Smooth muscle cell (in vitro differentiated cells): ENCODE measurements around the gene BTRC. TPM values are rescaled to one million over a fixed set of nuclear protein-coding genes. Genes with fewer than 3 reads are reported as not detected.

Experiments used
- DNase-seq: peaks from one replicate; lab custom pipeline; 2025; ENCODE audit not compliant: unreplicated experiment; lab: John Stamatoyannopoulos, UW
- H2AFZ ChIP-seq: fragments of 200-600 bp; sonication (generic); 2 replicates; pipeline ENCODE4 v1.6.0; 2016; ENCODE audit warnings: antibody characterized with exemption, low read depth, mild to moderate bottlenecking
- H3F3A ChIP-seq: fragments of 200-600 bp; sonication (generic); 2 replicates; pipeline ENCODE4 v1.6.0; 2017; ENCODE audit warnings: antibody characterized with exemption, low read depth
- H3K27ac ChIP-seq: fragments of 200-600 bp; sonication (generic); 2 replicates; pipeline ENCODE4 v1.5.1; 2016; ENCODE audit warnings: low read depth, mild to moderate bottlenecking
- H3K27me3 ChIP-seq: fragments of 200-600 bp; sonication (generic); 2 replicates; pipeline ENCODE4 v1.6.1; 2016; ENCODE audit warnings: low read depth, mild to moderate bottlenecking
- H3K36me3 ChIP-seq: fragments of 200-600 bp; sonication (generic); 2 replicates; pipeline ENCODE4 v1.5.1; 2016; ENCODE audit warnings: low read depth
- H3K4me1 ChIP-seq: fragments of 200-600 bp; sonication (generic); 2 replicates; pipeline ENCODE4 v1.5.1; 2016; ENCODE audit warnings: low read depth
- H3K4me2 ChIP-seq: fragments of 200-600 bp; sonication (generic); 2 replicates; pipeline ENCODE4 v1.6.0; 2016; ENCODE audit warnings: mild to moderate bottlenecking
- H3K4me3 ChIP-seq: fragments of 200-600 bp; sonication (generic); 2 replicates; pipeline ENCODE4 v1.5.1; 2016; ENCODE audit warnings: mild to moderate bottlenecking
- H3K79me2 ChIP-seq: fragments of 200-600 bp; sonication (generic); 2 replicates; pipeline ENCODE4 v1.6.0; 2016; ENCODE audit warnings: low read depth, mild to moderate bottlenecking
- H3K9ac ChIP-seq: fragments of 200-600 bp; sonication (generic); 2 replicates; pipeline ENCODE4 v1.6.0; 2016; ENCODE audit warnings: low read depth
- H3K9me3 ChIP-seq: fragments of 200-600 bp; sonication (generic); replicated peaks from 2 replicates; pipeline ENCODE4 v1.5.1; 2016; ENCODE audit warnings: low read depth
- H4K20me1 ChIP-seq: fragments of 200-600 bp; sonication (generic); 2 replicates; pipeline ENCODE4 v1.6.0; 2016; ENCODE audit warnings: low read depth
- WGBS: methylation state at CpG from one replicate; pipeline ENCODE4 v1.1.7; 2016; ENCODE audit warnings: low lambda C conversion rate; 5-methylcytosine and 5-hydroxymethylcytosine counted together
- polyA plus RNA-seq: library from polyadenylated mRNA; unstranded; fragments of >200 nt; fragmentation: Nextera tagmentation; extraction: Ambion mirVana; gene quantifications from 2 replicates; pipeline ENCODE4 v1.2.1, GENCODE V29; 2016
- total RNA-seq: library from RNA; depleted of rRNA; stranded (reverse); fragments of >200 nt; gene quantifications from 2 replicates; pipeline ENCODE4 v1.2.3, GENCODE V29; 2014
- TF ChIP-seq, protein P1 (sequence below): fragments of 200-600 bp; sonication (generic); IDR thresholded peaks from 2 replicates; pipeline ENCODE4 v1.5.1; 2017; ENCODE audit warnings: borderline replicate concordance, mild to moderate bottlenecking, antibody characterized with exemption; ENCODE audit not compliant: insufficient read depth, poor library complexity, severe bottlenecking

Gene BTRC
- total and polyA plus RNA-seq, 2 experiments from 2014 or later, result 9.6 to 16.8 TPM

DNA sequence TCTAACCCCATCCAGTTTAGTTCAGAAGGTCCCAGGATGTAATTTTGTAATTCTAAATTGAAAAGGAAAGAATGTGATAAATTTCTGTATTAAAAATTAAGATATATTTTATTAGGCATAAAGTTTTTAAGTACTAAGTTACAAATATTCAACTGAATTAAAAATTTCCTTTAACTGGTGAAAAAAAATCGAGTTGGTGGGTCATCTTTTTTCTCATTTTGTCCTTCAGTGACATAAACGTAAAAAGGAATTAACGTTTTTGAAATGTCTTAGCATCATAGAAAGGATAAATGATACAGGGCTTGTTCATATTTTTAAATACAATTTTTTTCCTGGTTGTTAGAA is 88.5 kb downstream of the BTRC start:
- Histone ChIP-seq H3K4me3 (no peak overlapping the region), H3K27me3 (no peaks in the 10 kb centered on the region), H3K9ac (no peak overlapping the region), H3K79me2 (no peaks in the 10 kb centered on the region), H3K4me1 (peaks cover 12% of the 10 kb centered on the region), H3K9me3 (no peaks in the 10 kb centered on the region), H2AFZ (no peak overlapping the region), H3F3A (no peaks in the 10 kb centered on the region), H3K36me3 (no peaks in the 10 kb centered on the region), H3K27ac (no peak overlapping the region), H3K4me2 (no peak overlapping the region), H4K20me1 (peaks cover 97% of the 10 kb centered on the region)
- TF ChIP-seq, protein P1, sequence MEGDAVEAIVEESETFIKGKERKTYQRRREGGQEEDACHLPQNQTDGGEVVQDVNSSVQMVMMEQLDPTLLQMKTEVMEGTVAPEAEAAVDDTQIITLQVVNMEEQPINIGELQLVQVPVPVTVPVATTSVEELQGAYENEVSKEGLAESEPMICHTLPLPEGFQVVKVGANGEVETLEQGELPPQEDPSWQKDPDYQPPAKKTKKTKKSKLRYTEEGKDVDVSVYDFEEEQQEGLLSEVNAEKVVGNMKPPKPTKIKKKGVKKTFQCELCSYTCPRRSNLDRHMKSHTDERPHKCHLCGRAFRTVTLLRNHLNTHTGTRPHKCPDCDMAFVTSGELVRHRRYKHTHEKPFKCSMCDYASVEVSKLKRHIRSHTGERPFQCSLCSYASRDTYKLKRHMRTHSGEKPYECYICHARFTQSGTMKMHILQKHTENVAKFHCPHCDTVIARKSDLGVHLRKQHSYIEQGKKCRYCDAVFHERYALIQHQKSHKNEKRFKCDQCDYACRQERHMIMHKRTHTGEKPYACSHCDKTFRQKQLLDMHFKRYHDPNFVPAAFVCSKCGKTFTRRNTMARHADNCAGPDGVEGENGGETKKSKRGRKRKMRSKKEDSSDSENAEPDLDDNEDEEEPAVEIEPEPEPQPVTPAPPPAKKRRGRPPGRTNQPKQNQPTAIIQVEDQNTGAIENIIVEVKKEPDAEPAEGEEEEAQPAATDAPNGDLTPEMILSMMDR, result no peak
- DNase-seq, result no peak
- 69% methylated on average over 3 of the region's 3 CpGs for WGBS

- no peak overlapping the region for H3K27ac ChIP-seq
- no peak overlapping the region for H3K4me2 ChIP-seq
- H4K20me1 ChIP-seq, result peaks cover 100% of the 10 kb centered on the region
- H3K4me1 ChIP-seq, result peaks cover 21% of the 10 kb centered on the region
- TF ChIP-seq, protein P1, result peak; percentile 29
- peaks cover 5% of the 10 kb centered on the region for H3K79me2 ChIP-seq
- no peak overlapping the region for H3K4me3 ChIP-seq
- H3K27me3 ChIP-seq, result no peaks in the 10 kb centered on the region
- H2AFZ ChIP-seq, result no peak overlapping the region
- no peak for DNase-seq
- H3K36me3 ChIP-seq, result no peaks in the 10 kb centered on the region
- no peaks in the 10 kb centered on the region for H3F3A ChIP-seq
- H3K9ac ChIP-seq, result no peak overlapping the region
- WGBS, result 97% methylated on average over 2 of the region's 2 CpGs
- no peaks in the 10 kb centered on the region for H3K9me3 ChIP-seq
Measured at GRCh38 chr10:101444058-101444898, 90.3 kb downstream of the BTRC start.

- H3F3A ChIP-seq, result no peaks in the 10 kb centered on the region
- H4K20me1 ChIP-seq, result peaks cover 100% of the 10 kb centered on the region
- WGBS, result 45% methylated on average over 2 of the region's 2 CpGs
- H3K4me2 ChIP-seq, result no peak overlapping the region
- no peaks in the 10 kb centered on the region for H3K27me3 ChIP-seq
- no peak overlapping the region for H3K9ac ChIP-seq
- DNase-seq, result no peak
- H3K9me3 ChIP-seq, result no peaks in the 10 kb centered on the region
- peaks cover 7% of the 10 kb centered on the region for H3K79me2 ChIP-seq
- no peak overlapping the region for H3K4me3 ChIP-seq
- H2AFZ ChIP-seq, result no peak overlapping the region
- TF ChIP-seq, protein P1, result no peak
- no peaks in the 10 kb centered on the region for H3K36me3 ChIP-seq
- no peak overlapping the region for H3K27ac ChIP-seq
- peaks cover 34% of the 10 kb centered on the region for H3K4me1 ChIP-seq
Measured at GRCh38 chr10:101446071-101446470, 92.1 kb downstream of the BTRC start.

DNA sequence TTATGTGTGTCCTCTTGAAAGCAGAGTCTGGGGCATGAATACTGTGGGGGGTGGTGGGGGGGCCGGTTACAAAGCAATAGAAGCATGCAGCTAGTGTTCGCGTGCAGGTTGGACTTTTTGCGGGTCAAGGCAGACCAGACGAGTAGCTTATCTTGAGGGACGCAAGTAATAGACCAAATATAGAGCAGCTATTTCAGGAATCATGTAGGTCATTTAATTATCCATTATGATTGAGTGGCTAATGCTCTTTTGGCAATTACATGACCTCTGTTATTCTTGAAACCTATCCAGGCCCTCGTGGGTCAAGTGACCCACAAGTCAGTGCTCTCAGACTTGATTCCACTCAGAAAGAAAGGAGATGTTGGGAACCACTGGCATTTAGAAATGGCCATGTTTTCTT is 93.0 kb downstream of the BTRC start:
- peaks cover 40% of the 10 kb centered on the region for H3K4me1 ChIP-seq
- no peaks in the 10 kb centered on the region for H3K9me3 ChIP-seq
- no peaks in the 10 kb centered on the region for H3K36me3 ChIP-seq
- peaks cover 100% of the 10 kb centered on the region for H4K20me1 ChIP-seq
- H3K27me3 ChIP-seq, result no peaks in the 10 kb centered on the region
- WGBS, result 85% methylated on average over 7 of the region's 7 CpGs
- no peak overlapping the region for H2AFZ ChIP-seq
- no peak overlapping the region for H3K27ac ChIP-seq
- no peak overlapping the region for H3K4me2 ChIP-seq
- TF ChIP-seq, protein P1, result no peak
- H3K4me3 ChIP-seq, result no peak overlapping the region
- H3F3A ChIP-seq, result no peaks in the 10 kb centered on the region
- no peak for DNase-seq
- H3K9ac ChIP-seq, result no peak overlapping the region
- peaks cover 8% of the 10 kb centered on the region for H3K79me2 ChIP-seq
